ENCODE data around the gene PACRG. TPM values are rescaled to one million over a fixed set of nuclear protein-coding genes. Genes with fewer than 3 reads are reported as not detected.

Gene PACRG
- total RNA-seq, 1 experiment from 2014 or later: 0.59 TPM

GRCh38 chr6:163254341-163254835 lies 526.6 kb downstream of the PACRG start:
- Histone ChIP-seq H3K36me3 (ENCODE audit: control insufficient read depth, insufficient read depth, low read length) (no peaks in the 10 kb centered on the region), H3K4me1 (ENCODE audit: control insufficient read depth, insufficient read depth, low read length) (no peaks in the 10 kb centered on the region), H3K27ac (ENCODE audit: low read length) (no peak overlapping the region), H3K4me3 (ENCODE audit: low read depth in 2 of 2, low read length in 2 of 2) (no peak overlapping the region), H3K27me3 (ENCODE audit: control insufficient read depth, insufficient read depth, low read length) (no peaks in the 10 kb centered on the region), H3K9me3 (ENCODE audit: control insufficient read depth, insufficient read depth, low read depth, low read length) (no peaks in the 10 kb centered on the region)
- no peak for ATAC-seq
- no peak for DNase-seq (ENCODE audit: low read depth, low spot score)
- TF ChIP-seq, protein P1, sequence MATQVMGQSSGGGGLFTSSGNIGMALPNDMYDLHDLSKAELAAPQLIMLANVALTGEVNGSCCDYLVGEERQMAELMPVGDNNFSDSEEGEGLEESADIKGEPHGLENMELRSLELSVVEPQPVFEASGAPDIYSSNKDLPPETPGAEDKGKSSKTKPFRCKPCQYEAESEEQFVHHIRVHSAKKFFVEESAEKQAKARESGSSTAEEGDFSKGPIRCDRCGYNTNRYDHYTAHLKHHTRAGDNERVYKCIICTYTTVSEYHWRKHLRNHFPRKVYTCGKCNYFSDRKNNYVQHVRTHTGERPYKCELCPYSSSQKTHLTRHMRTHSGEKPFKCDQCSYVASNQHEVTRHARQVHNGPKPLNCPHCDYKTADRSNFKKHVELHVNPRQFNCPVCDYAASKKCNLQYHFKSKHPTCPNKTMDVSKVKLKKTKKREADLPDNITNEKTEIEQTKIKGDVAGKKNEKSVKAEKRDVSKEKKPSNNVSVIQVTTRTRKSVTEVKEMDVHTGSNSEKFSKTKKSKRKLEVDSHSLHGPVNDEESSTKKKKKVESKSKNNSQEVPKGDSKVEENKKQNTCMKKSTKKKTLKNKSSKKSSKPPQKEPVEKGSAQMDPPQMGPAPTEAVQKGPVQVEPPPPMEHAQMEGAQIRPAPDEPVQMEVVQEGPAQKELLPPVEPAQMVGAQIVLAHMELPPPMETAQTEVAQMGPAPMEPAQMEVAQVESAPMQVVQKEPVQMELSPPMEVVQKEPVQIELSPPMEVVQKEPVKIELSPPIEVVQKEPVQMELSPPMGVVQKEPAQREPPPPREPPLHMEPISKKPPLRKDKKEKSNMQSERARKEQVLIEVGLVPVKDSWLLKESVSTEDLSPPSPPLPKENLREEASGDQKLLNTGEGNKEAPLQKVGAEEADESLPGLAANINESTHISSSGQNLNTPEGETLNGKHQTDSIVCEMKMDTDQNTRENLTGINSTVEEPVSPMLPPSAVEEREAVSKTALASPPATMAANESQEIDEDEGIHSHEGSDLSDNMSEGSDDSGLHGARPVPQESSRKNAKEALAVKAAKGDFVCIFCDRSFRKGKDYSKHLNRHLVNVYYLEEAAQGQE (IDR thresholded peaks at IDR 0.05; ENCODE audit: insufficient read depth in 1 of 2, low read depth in 2 of 2, low read length in 1 of 2): no peak
- TF ChIP-seq SIN3A (IDR thresholded peaks at IDR 0.05; ENCODE audit: borderline replicate concordance, insufficient read depth, low read depth, low read length) (no peak), TCF7L2 (IDR thresholded peaks at IDR 0.05; ENCODE audit: low read depth, low read length) (no peak), POLR2AphosphoS5 (IDR thresholded peaks at IDR 0.05; ENCODE audit: low read depth, low read length) (no peak)
- TF ChIP-seq, protein P2, sequence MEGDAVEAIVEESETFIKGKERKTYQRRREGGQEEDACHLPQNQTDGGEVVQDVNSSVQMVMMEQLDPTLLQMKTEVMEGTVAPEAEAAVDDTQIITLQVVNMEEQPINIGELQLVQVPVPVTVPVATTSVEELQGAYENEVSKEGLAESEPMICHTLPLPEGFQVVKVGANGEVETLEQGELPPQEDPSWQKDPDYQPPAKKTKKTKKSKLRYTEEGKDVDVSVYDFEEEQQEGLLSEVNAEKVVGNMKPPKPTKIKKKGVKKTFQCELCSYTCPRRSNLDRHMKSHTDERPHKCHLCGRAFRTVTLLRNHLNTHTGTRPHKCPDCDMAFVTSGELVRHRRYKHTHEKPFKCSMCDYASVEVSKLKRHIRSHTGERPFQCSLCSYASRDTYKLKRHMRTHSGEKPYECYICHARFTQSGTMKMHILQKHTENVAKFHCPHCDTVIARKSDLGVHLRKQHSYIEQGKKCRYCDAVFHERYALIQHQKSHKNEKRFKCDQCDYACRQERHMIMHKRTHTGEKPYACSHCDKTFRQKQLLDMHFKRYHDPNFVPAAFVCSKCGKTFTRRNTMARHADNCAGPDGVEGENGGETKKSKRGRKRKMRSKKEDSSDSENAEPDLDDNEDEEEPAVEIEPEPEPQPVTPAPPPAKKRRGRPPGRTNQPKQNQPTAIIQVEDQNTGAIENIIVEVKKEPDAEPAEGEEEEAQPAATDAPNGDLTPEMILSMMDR (IDR thresholded peaks at IDR 0.05): no peak
- in situ Hi-C loops (cut with HindIII; ENCODE audit: low pct_unique_long_range_greater_than_20kb, low sequenced_read_pairs): no loop called here
- no TSS peak for BruUV-seq (replicated peaks)
- ChIA-PET POLR2A (no interaction called here), CTCF (no interaction called here)
- intact Hi-C loops (cut with micrococcal nuclease; ENCODE audit: unreplicated experiment): no loop called here

DNA sequence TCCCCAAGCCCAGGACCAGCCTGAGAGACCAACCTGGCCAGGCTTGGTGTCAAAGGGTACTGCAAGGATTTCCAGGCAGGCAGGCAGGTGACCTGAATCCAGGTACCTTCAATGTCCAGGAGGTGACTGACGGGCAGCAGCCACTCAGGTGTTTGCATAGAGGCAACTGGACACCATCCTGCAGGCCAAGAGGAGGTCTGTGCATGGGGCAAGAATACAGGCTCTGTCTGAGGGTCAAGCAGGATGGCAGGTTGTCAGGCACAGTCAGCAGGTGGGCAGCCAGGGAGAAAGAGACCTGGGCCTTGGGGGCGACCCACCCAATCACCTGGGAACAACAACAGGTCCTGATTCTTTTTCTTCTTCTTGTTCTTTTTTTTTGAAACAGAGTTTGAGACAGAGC lies 527.5 kb downstream of the PACRG start:
- no peaks in the 10 kb centered on the region for H3K4me1 ChIP-seq (ENCODE audit: control insufficient read depth, insufficient read depth, low read length)
- H3K4me3 ChIP-seq (ENCODE audit: low read depth in 2 of 2, low read length in 2 of 2): no peak overlapping the region
- POLR2A ChIA-PET: no interaction called here
- no peaks in the 10 kb centered on the region for H3K27me3 ChIP-seq (ENCODE audit: control insufficient read depth, insufficient read depth, low read length)
- H3K36me3 ChIP-seq (ENCODE audit: control insufficient read depth, insufficient read depth, low read length): no peaks in the 10 kb centered on the region
- no peak overlapping the region for H3K27ac ChIP-seq (ENCODE audit: low read length)
- H3K9me3 ChIP-seq (ENCODE audit: control insufficient read depth, insufficient read depth, low read depth, low read length): no peaks in the 10 kb centered on the region
- TF ChIP-seq, protein P2 (IDR thresholded peaks at IDR 0.05): no peak
- TF ChIP-seq, protein P1 (IDR thresholded peaks at IDR 0.05; ENCODE audit: insufficient read depth in 1 of 2, low read depth in 2 of 2, low read length in 1 of 2): no peak
- no peak for TF ChIP-seq SIN3A (IDR thresholded peaks at IDR 0.05; ENCODE audit: borderline replicate concordance, insufficient read depth, low read depth, low read length)
- TF ChIP-seq TCF7L2 (IDR thresholded peaks at IDR 0.05; ENCODE audit: low read depth, low read length): no peak
- no peak for TF ChIP-seq POLR2AphosphoS5 (IDR thresholded peaks at IDR 0.05; ENCODE audit: low read depth, low read length)
- BruUV-seq (replicated peaks): no TSS peak
- intact Hi-C loops (cut with micrococcal nuclease; ENCODE audit: unreplicated experiment) (no loop called here), in situ Hi-C loops (cut with HindIII; ENCODE audit: low pct_unique_long_range_greater_than_20kb, low sequenced_read_pairs) (no loop called here)
- CTCF ChIA-PET: no interaction called here
- no peak for DNase-seq (ENCODE audit: low read depth, low spot score)
- no peak; the same call in 1 of the 2 replicates for ATAC-seq
